Brain microvascular endothelial cell (primary cell): ENCODE results near the gene FHDC1.
A peak's percentile ranks its signal among the peaks of the same experiment; 100 is the strongest.
"Not testable (repeated sequence)": the region's sequence is repeated elsewhere in the genome, so short reads cannot be mapped to it uniquely, and the experiment has no call there.

Experiments
- DNase-seq: peaks from one replicate; pipeline ENCODE4 v3.0.0-alpha.2; 2020
- H3K27ac ChIP-seq: fragments of 250-450 bp; sonication (Bioruptor Pico); 2 replicates; pipeline ENCODE4 v1.5.1; 2020; ENCODE audit warnings: mild to moderate bottlenecking, moderate library complexity
- H3K27me3 ChIP-seq: fragments of 250-450 bp; sonication (Bioruptor Pico); replicated peaks from 2 replicates; pipeline ENCODE4 v1.5.1; 2020; ENCODE audit warnings: mild to moderate bottlenecking
- H3K36me3 ChIP-seq: fragments of 250-450 bp; sonication (Bioruptor Pico); replicated peaks from 2 replicates; pipeline ENCODE4 v1.5.1; 2020; ENCODE audit warnings: mild to moderate bottlenecking
- H3K4me3 ChIP-seq: 2 replicates; pipeline ENCODE4 v1.5.1; 2011; ENCODE audit warnings: low read depth, mild to moderate bottlenecking, control low read depth, low read length, moderate library complexity
- CTCF ChIP-seq: IDR thresholded peaks from 2 replicates; pipeline ENCODE4 v1.5.1; 2011; ENCODE audit warnings: low read depth, mild to moderate bottlenecking, moderate library complexity, low read length, control low read depth, inconsistent platforms; ENCODE audit errors: missing control alignments
- in situ Hi-C: cut with HindIII; loops from 2 replicates; pipeline ENCODE4 v1.10.0; 2017; ENCODE audit warnings: low sequenced_read_pairs, low pct_ligation_motif_present

Gene FHDC1

GRCh38 chr4:152935631-152936445, at the start of gene FHDC1:
Gene FHDC1 (plus strand): TSS chr4:152936323. CDS start chr4:152943058, 6,735 bp downstream.
- in situ Hi-C loops = no loop called here
- peaks cover 43% of the 10 kb centered on the region for H3K27me3 ChIP-seq
- no peaks in the 10 kb centered on the region for H3K36me3 ChIP-seq
- no peak within 1 kb of the TSS for H3K27ac ChIP-seq
- DNase-seq = no peak
- no peak for TF ChIP-seq CTCF
- peak within 1 kb of the TSS; percentile 57 for H3K4me3 ChIP-seq

GRCh38 chr4:152887981-152888380, 48.1 kb upstream of the FHDC1 start:
- DNase-seq = no peak
- H3K27ac ChIP-seq = no peak overlapping the region
- no peaks in the 10 kb centered on the region for H3K27me3 ChIP-seq
- in situ Hi-C loops = no loop called here
- H3K36me3 ChIP-seq = peaks cover 4% of the 10 kb centered on the region
- TF ChIP-seq CTCF = no peak
- no peak overlapping the region for H3K4me3 ChIP-seq

GRCh38 chr4:152892974-152893373, 43.1 kb upstream of the FHDC1 start:
- Histone ChIP-seq H3K27ac (no peak overlapping the region), H3K36me3 (peaks cover 4% of the 10 kb centered on the region), H3K27me3 (no peaks in the 10 kb centered on the region), H3K4me3 (no peak overlapping the region)
- DNase-seq = no peak
- no peak for TF ChIP-seq CTCF
- in situ Hi-C loops = no loop called here

- TF ChIP-seq CTCF = no peak
- Histone ChIP-seq H3K4me3 (no peak overlapping the region), H3K36me3 (no peaks in the 10 kb centered on the region), H3K27ac (no peak overlapping the region), H3K27me3 (no peaks in the 10 kb centered on the region)
- peak; percentile 12 for DNase-seq
- in situ Hi-C loops = no loop called here
Observed at GRCh38 chr4:152894673-152895072, 41.5 kb upstream of the FHDC1 start.

GRCh38 chr4:152896811-152897210, 39.3 kb upstream of the FHDC1 start:
- Histone ChIP-seq H3K36me3 (no peaks in the 10 kb centered on the region), H3K4me3 (no peak overlapping the region), H3K27me3 (no peaks in the 10 kb centered on the region), H3K27ac (no peak overlapping the region)
- no peak for DNase-seq
- in situ Hi-C loops = no loop called here
- no peak for TF ChIP-seq CTCF

- H3K27ac ChIP-seq, H3K4me3 ChIP-seq, H3K36me3 ChIP-seq, in situ Hi-C loops, H3K27me3 ChIP-seq, DNase-seq: not testable (repeated sequence)
Observed at GRCh38 chr4:152898133-152898532, 38.0 kb upstream of the FHDC1 start.
